GM10248 (cell line): ENCODE data around the gene FAM170B.

Experiments used
- CTCF ChIA-PET: fragments of 300-600 bp; sonication (Branson Sonifier 250); formaldehyde crosslinking; extraction: SDS; loops from one replicate; lab custom pipeline; 2021; ENCODE audit warnings: antibody characterized with exemption; lab: Yijun Ruan, JAX
- POLR2A ChIA-PET: fragments of 350-650 bp; sonication (Branson Sonifier 250); formaldehyde crosslinking; extraction: SDS; loops from one replicate; lab custom pipeline; 2020; ENCODE audit warnings: antibody characterized with exemption; lab: Yijun Ruan, JAX
- DNase-seq: peaks from one replicate; pipeline ENCODE4 v3.0.0; 2012; ENCODE audit errors: extremely low spot score
- CTCF ChIP-seq: IDR thresholded peaks from 2 replicates; pipeline ENCODE4 v1.5.1; 2012; ENCODE audit warnings: mild to moderate bottlenecking, low read depth; ENCODE audit errors: extremely low read depth, missing control alignments, control extremely low read depth

FAM170B gene

GRCh38 chr10:49170632-49171325 lies 37.0 kb upstream of the FAM170B start:
- no peak for DNase-seq
- POLR2A ChIA-PET = no interaction called here
- TF ChIP-seq CTCF = no peak
- CTCF ChIA-PET = interaction anchor here (1.0 to 4.5 kb wide), 5 partner anchors 9 to 513 kb away, joined by 3 to 24 read pairs (median 4); no protein-coding TSS in a partner anchor

GRCh38 chr10:49169776-49170175 lies 36.0 kb upstream of the FAM170B start:
- ChIA-PET CTCF (interaction anchor here (1.3 to 4.5 kb wide), 3 partner anchors 15 to 512 kb away, joined by 3 to 24 read pairs (median 4); no protein-coding TSS in a partner anchor), POLR2A (no interaction called here)
- no peak for TF ChIP-seq CTCF
- DNase-seq = no peak

GRCh38 chr10:49168831-49169500 lies 35.1 kb upstream of the FAM170B start:
- TF ChIP-seq CTCF = no peak
- ChIA-PET POLR2A (no interaction called here), CTCF (interaction anchor here (1.3 to 2.2 kb wide), 3 partner anchors 16 to 512 kb away, joined by 3 to 9 read pairs (median 4); no protein-coding TSS in a partner anchor)
- DNase-seq = no peak

- CTCF ChIA-PET = interaction anchor here (0.9 to 2.2 kb wide), 4 partner anchors 12 to 512 kb away, joined by 3 to 9 read pairs (median 6); no protein-coding TSS in a partner anchor
- no peak for TF ChIP-seq CTCF
- DNase-seq = no peak
- POLR2A ChIA-PET = no interaction called here
Measured at GRCh38 chr10:49168171-49168540, 34.3 kb upstream of the FAM170B start.

GRCh38 chr10:49167425-49168170 lies 33.8 kb upstream of the FAM170B start:
- TF ChIP-seq CTCF = no peak
- CTCF ChIA-PET = interaction anchor here (0.9 to 2.2 kb wide), 4 partner anchors 11 to 511 kb away, joined by 3 to 9 read pairs (median 6); no protein-coding TSS in a partner anchor
- no peak for DNase-seq
- POLR2A ChIA-PET = no interaction called here

GRCh38 chr10:49166484-49167400 lies 32.9 kb upstream of the FAM170B start:
- ChIA-PET CTCF (interaction anchor here (0.9 to 2.2 kb wide), 4 partner anchors 10 to 510 kb away, joined by 3 to 9 read pairs (median 6); no protein-coding TSS in a partner anchor), POLR2A (no interaction called here)

More at GRCh38 chr10:49166484-49167400, 32.9 kb upstream of the FAM170B start:
- no peak for TF ChIP-seq CTCF
- no peak for DNase-seq
